Erythroblast (primary cell): ENCODE results near the gene FHOD1.

Experiments used
- GATA1 ChIP-seq: IDR thresholded peaks from 2 replicates; pipeline ENCODE4 v1.6.1; 2011; ENCODE audit warnings: low read depth, mild to moderate bottlenecking, control low read depth, low read length, moderate library complexity
- POLR2A ChIP-seq: IDR thresholded peaks from 2 replicates; pipeline ENCODE4 v1.6.1; 2011; ENCODE audit warnings: mild to moderate bottlenecking, low read length

- TF ChIP-seq POLR2A (no peak), GATA1 (no peak)
Observed at GRCh38 chr16:67234180-67234597, 13.1 kb downstream of the FHOD1 start.
